Colonic mucosa (tissue), 4 donors: ENCODE data around the gene PYGO2. TPM values are rescaled to one million over a fixed set of nuclear protein-coding genes. Genes with fewer than 3 reads are reported as not detected.
A peak's percentile ranks its signal among the peaks of the same experiment; 100 is the strongest.

Source experiments
- DNase-seq: peaks from one replicate; pipeline ENCODE4 v3.0.0-alpha.2; 2020
- H3K27ac ChIP-seq: fragments of 200-600 bp; one replicate; pipeline ENCODE4 v1.8.0; 2021
- H3K27me3 ChIP-seq: fragments of 200-600 bp; one replicate; pipeline ENCODE4 v1.8.0; 2021
- H3K36me3 ChIP-seq: fragments of 200-600 bp; one replicate; pipeline ENCODE4 v1.8.0; 2021
- H3K4me1 ChIP-seq: fragments of 200-600 bp; one replicate; pipeline ENCODE4 v1.8.0; 2021; ENCODE audit warnings: mild to moderate bottlenecking
- H3K4me3 ChIP-seq: fragments of 200-600 bp; one replicate; pipeline ENCODE4 v1.8.0; 2021
- H3K9ac ChIP-seq, 2 donors: one replicate each; pipeline ENCODE4 v1.7.0; 2013; ENCODE audit warnings: control low read depth in 2 of 2, low read depth in 2 of 2, low read length in 2 of 2
- H3K9me3 ChIP-seq: fragments of 200-600 bp; one replicate; pipeline ENCODE4 v1.8.0; 2021
- CTCF ChIP-seq: fragments of 200-600 bp; IDR thresholded peaks from one replicate; pipeline ENCODE4 v1.8.0; 2022; ENCODE audit warnings: antibody characterized with exemption, mild to moderate bottlenecking
- intact Hi-C: fragments of 100-400 bp; cut with DNase I; formaldehyde crosslinking; loops from one replicate; pipeline ENCODE4 v1.14.1; 2022
- total RNA-seq, 2 donors: library from RNA; stranded (reverse); fragmentation: NEBNext Ultra II Directional in 1 of 2; extraction: Animal tissue kit (Norgen Biotek cat#: 25700) in 1 of 2; gene quantifications; one replicate each; pipeline ENCODE4 v1.2.1, GENCODE V29; 2021
- donor health status: healthy.
- donor health status: DM: no; HTN: no; CAD: no.
- donor health status: DM: no; HTN: no; CAD: no.

Gene PYGO2, protein sequence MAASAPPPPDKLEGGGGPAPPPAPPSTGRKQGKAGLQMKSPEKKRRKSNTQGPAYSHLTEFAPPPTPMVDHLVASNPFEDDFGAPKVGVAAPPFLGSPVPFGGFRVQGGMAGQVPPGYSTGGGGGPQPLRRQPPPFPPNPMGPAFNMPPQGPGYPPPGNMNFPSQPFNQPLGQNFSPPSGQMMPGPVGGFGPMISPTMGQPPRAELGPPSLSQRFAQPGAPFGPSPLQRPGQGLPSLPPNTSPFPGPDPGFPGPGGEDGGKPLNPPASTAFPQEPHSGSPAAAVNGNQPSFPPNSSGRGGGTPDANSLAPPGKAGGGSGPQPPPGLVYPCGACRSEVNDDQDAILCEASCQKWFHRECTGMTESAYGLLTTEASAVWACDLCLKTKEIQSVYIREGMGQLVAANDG
- 10 to 100 TPM; 25.8 to 33.8 TPM for total RNA-seq

GRCh38 chr1:154961207-154962155 is at the start of gene PYGO2:
Gene PYGO2 (minus strand): TSS chr1:154961782. CDS start chr1:154961576, 206 bp downstream.
- Histone ChIP-seq H3K36me3 (peaks cover 20% of the 10 kb centered on the region), H3K4me1 (peaks cover 13% of the 10 kb centered on the region), H3K9me3 (no peaks in the 10 kb centered on the region), H3K27me3 (no peaks in the 10 kb centered on the region), H3K9ac (peak within 1 kb of the TSS; percentile 85 to 94), H3K27ac (peak within 1 kb of the TSS; percentile 81), H3K4me3 (peak within 1 kb of the TSS; percentile 55)
- peak; percentile 41 for TF ChIP-seq CTCF
- intact Hi-C loops, result no loop called here
- DNase-seq, result peak; percentile 86

DNA sequence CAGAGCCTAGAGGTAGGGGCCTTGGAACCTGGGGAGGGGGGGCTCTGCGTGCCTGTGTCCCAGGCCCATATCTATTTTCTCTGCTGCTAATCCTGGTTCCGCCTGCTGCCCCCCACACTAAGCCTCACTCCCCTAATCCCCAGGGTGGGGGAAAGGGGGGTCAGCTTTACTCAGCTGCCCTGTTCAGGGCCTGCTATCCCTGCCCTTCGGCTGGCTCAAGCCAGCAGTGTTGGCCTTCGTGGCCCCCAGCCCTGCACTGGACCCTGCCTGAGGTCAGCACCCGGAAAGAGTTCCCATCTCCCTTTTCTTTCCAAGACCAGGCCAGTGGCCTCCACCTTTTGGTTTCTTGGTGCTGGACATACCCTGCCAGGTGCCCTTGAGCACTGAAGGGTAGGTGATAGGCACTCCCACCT is 49.4 kb upstream of the PYGO2 start:
- TF ChIP-seq CTCF, result no peak
- Histone ChIP-seq H3K27ac (peak overlapping the region; percentile 94), H3K9ac (peak overlapping the region; percentile 44 to 100), H3K9me3 (no peaks in the 10 kb centered on the region), H3K4me1 (peaks cover 51% of the 10 kb centered on the region), H3K27me3 (no peaks in the 10 kb centered on the region), H3K36me3 (peaks cover 13% of the 10 kb centered on the region), H3K4me3 (no peak overlapping the region)
- no peak for DNase-seq
- intact Hi-C loops, result no loop called here

DNA sequence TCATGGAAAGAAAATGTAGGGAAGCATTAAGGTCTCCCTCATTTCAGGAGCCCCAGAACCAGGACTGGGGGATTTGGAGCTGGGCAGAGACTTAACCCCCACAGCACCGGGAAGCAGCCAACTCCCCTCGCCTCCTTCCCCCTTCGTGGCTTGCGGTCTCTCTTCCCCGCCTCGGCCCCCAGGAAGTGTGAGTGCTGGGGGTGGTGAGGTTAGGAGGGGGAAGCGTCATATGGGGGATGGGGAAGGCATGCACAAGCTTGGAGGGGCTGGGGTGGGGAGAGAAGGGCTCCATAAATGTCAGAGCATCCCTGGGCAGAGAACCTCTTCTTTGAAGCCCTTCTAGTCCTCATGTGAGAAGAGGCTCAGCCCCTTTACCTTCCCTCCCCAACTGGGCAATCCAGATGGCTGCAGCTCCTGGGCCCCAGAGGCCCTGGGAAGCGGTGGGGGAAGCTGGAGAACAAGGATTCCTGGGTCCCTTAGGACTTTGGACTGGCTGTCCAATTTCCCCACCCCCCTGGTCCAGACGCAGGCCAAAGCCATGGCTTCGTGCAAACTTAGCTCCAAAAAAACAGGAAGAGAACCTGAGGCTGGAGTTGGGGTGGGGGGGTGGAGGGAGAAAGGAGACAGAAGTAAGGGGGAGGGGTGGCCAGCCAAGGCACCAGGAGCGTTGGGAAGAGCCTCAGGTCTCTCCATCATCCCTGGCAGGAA is 48.8 kb upstream of the PYGO2 start:
- peak overlapping the region in 1 of 2 donors; percentile 100 for H3K9ac ChIP-seq
- H3K36me3 ChIP-seq, result peaks cover 13% of the 10 kb centered on the region
- peak; percentile 37 for DNase-seq
- H3K27ac ChIP-seq, result peak overlapping the region; percentile 94
- H3K4me3 ChIP-seq, result peak overlapping the region; percentile 41
- peaks cover 56% of the 10 kb centered on the region for H3K4me1 ChIP-seq
- intact Hi-C loops, result no loop called here
- no peaks in the 10 kb centered on the region for H3K27me3 ChIP-seq
- no peaks in the 10 kb centered on the region for H3K9me3 ChIP-seq
- no peak for TF ChIP-seq CTCF

DNA sequence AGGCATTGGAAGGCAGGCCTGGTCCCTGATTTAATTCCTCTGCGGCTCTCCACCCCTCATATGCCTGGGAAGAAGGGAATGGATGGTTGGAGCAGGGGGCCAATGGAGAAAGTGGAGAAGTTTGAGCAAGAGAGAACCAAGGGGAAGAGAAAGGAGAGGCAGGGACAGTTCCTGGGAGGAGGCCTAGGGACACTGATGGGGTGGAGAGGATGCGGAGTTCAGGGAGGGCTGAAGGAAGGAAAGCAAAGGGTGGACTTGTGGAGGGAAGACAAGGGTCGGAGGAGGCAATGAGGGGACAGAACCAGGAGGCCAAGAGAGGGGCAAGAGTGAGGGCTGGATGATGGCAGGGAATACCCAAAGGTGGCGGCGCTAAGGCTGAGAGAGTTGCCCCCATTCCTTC is 48.2 kb upstream of the PYGO2 start:
- H3K4me3 ChIP-seq, result peak overlapping the region; percentile 41
- H3K9me3 ChIP-seq, result no peaks in the 10 kb centered on the region
- H3K4me1 ChIP-seq, result peaks cover 62% of the 10 kb centered on the region
- H3K36me3 ChIP-seq, result peaks cover 7% of the 10 kb centered on the region
- no peak for TF ChIP-seq CTCF
- DNase-seq, result no peak
- H3K9ac ChIP-seq, result peak overlapping the region in 1 of 2 donors; percentile 100
- intact Hi-C loops, result no loop called here
- H3K27me3 ChIP-seq, result no peaks in the 10 kb centered on the region
- peak overlapping the region; percentile 94 for H3K27ac ChIP-seq

- Histone ChIP-seq H3K27ac (peak overlapping the region; percentile 94), H3K9me3 (no peaks in the 10 kb centered on the region), H3K9ac (peak overlapping the region; percentile 71 to 100), H3K4me1 (peaks cover 62% of the 10 kb centered on the region), H3K36me3 (peaks cover 2% of the 10 kb centered on the region), H3K27me3 (no peaks in the 10 kb centered on the region), H3K4me3 (peak overlapping the region; percentile 41)
- intact Hi-C loops, result no loop called here
- TF ChIP-seq CTCF, result no peak
- DNase-seq, result no peak
These were observed 47.7 kb upstream of the PYGO2 start for GRCh38 chr1:155009221-155009711.
